H7 (cell line): ENCODE measurements around the gene PRR5. TPM values are rescaled to one million over a fixed set of nuclear protein-coding genes. Genes with fewer than 3 reads are reported as not detected.
"Not testable (repeated sequence)": the region's sequence is repeated elsewhere in the genome, so short reads cannot be mapped to it uniquely, and the experiment has no call there.

ENCODE experiments used
- DNase-seq: peaks from one replicate; pipeline ENCODE4 v3.0.0; 2012
- H3K27me3 ChIP-seq: 2 replicates; pipeline ENCODE4 v1.6.0; 2011; ENCODE audit warnings: mild to moderate bottlenecking, low read length; ENCODE audit not compliant: control insufficient read depth, insufficient read depth
- H3K36me3 ChIP-seq: replicated peaks from 2 replicates; pipeline ENCODE4 v1.5.1; 2011; ENCODE audit warnings: low read length; ENCODE audit not compliant: control insufficient read depth, insufficient read depth
- H3K4me3 ChIP-seq: 2 replicates; pipeline ENCODE4 v1.5.1; 2011; ENCODE audit warnings: low read depth, mild to moderate bottlenecking, control low read depth, low read length, moderate library complexity; ENCODE audit not compliant: insufficient read depth
- total RNA-seq: library from RNA; depleted of rRNA; stranded (reverse); fragments of >200 nt; shearing (Covaris generic); gene quantifications from 2 replicates; pipeline ENCODE4 v1.2.3, GENCODE V29; 2014

Gene PRR5
- total RNA-seq, 1 experiment from 2014 or later, result 8.4 TPM

DNA sequence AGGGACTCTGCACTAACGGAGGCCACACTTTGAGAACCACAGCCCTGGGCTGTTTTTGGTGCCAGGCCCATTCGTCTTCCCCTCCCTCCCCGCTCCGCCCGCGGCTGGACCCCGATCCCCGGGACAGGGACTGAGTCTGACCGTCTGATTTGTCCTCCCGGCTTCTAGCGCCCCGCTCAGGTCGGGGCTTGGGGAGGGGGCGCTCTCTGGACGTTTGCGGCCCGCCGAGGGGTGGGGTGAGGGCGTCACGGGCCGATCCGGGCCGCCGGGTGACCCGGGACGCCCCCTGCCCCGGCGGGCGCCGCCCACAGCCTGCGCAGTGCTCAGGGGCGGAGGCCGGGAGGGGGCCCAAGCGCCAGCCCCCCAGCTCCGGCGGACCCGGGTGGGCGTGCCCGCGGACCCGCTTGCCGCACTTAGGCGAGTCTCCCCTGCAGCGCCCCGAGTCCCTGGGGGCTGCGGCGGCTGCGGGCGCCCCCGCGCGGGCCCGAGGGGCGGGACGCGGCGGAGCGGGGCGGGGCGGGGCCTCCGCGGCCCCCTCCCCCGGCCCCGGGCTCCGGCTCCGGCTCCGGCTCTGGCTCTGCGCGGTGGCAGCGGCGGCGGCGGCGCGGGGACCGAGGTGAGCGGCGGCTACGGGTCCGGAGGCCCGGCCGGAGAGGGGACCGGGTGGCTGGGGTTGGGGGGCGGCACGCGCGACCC is 33.7 kb upstream of the PRR5 start:
- H3K27me3 ChIP-seq, result peaks cover 14% of the 10 kb centered on the region

DNA sequence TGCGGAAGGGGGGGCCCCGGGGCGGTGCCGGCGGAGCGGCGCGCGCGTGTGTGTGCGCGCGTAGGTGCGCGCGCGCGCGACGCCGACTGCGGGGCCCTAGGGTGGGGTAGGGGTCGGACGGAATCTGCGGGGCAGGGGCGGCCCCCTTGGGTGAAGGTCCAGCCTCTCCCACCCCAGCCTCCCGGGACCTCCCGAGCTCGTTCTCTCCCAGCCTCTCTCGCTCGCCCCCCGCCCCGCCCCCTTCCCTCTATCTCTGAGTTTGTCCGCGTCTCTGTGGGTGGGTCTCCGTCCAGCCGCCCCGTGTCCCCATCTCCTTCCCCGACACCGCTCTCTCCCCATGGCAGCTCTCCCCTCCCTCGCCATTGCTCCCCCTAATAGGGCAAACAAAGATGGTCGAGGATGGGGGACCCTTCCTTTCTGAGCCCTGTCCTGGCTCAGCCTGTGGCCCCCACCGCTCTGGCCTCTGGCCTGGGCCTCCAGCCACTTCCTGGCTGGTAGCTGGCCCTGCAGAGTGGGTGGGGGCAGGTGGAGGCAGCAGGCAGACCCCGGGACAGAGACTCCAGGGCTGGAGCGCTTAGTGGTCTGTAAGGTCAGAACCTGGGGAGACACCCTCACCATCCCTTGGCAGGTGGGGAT is 33.0 kb upstream of the PRR5 start:
- no peaks in the 10 kb centered on the region for H3K36me3 ChIP-seq
- H3K4me3 ChIP-seq, result peak overlapping the region; percentile 52
- peaks cover 14% of the 10 kb centered on the region for H3K27me3 ChIP-seq
- DNase-seq, result peak; percentile 64

More for the DNA sequence above, 33.7 kb upstream of the PRR5 start:
- peak; percentile 96 for DNase-seq
- Histone ChIP-seq H3K4me3 (peak overlapping the region; percentile 52), H3K36me3 (no peaks in the 10 kb centered on the region)

DNA sequence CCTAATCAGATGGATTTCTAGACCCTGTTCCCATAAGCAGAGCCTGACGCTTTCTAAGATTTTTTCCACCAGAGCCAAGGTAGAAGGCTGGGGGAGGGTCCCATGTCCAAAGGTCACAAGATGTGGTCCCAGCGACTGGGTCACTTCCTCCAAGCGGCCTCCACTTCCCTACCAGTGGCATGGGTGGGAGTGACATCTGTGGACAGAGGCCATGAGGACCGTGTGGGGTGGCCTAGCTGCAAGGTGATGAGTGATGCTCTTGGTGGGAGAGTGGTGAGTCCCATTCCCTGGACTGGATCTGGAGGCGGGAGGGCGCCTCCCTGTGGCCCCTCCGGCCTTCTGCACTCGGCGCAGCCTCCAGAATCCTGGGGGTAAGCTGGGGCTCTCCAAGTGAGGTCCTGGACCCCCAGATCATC is 32.4 kb upstream of the PRR5 start:
- peak overlapping the region; percentile 52; the same call in 1 of the 2 replicates for H3K4me3 ChIP-seq
- peak; percentile 89 for DNase-seq
- no peaks in the 10 kb centered on the region for H3K36me3 ChIP-seq
- H3K27me3 ChIP-seq, result peaks cover 14% of the 10 kb centered on the region

DNA sequence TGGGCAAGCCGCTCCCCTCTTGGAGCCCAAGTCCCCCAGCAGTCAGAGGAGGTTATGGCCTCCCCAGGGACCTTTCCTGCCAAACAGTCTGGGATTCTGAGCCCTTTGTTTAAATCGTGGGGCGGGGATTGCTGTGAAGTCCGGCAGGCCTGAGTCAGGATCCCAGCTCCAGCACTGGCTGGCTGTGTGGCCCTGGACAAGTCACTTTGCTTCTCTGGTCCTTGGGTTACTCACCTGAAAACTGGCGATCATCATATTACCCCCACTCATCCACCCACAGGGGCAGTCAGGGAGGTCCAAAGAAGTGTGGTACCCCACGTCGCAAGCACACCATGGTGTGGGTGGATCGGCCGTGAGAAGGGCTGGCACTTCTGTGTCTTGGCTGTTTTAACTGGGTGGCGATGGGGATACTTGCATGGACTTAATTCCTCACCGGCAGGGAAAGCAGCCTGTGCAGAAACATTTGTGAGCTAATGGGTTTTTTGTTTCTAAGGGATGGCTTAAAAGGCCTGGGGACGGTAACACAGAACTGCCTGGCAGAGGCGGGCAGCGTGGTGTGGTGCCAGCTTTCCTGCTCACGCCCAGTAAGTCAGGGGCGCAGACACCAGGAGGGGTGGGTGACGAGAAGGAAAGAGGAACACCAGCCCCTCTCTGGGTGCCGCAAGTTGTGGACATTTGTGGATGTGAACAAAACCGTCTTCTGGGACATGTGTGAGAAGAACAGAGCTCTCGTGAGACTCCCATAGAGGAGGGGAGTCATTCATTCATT is 31.6 kb upstream of the PRR5 start:
- Histone ChIP-seq H3K4me3 (no peak overlapping the region), H3K27me3 (peaks cover 14% of the 10 kb centered on the region), H3K36me3 (no peaks in the 10 kb centered on the region)
- DNase-seq, result peak; percentile 6

DNA sequence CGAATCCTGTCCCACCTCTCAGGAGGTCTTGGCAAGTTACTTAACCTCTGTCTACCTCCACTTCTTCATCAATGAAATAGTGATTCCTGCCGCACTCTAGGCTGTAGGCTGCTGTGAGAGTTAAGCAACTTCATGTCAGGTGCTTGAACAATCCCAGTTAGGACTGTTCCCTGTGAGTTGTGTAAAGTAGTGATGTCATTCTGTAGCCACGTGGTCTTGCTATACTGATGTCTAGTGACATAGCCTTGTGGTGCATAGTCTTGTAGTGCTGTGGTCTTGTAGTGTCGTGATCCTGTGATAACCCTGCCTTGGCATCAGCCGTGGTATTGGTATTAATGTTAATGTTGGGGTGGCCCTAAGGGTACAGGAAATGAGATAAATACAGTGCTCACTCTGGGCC is 30.3 kb upstream of the PRR5 start:
- no peak overlapping the region for H3K4me3 ChIP-seq
- DNase-seq, result peak; percentile 3
- no peaks in the 10 kb centered on the region for H3K36me3 ChIP-seq
- peaks cover 14% of the 10 kb centered on the region for H3K27me3 ChIP-seq

DNA sequence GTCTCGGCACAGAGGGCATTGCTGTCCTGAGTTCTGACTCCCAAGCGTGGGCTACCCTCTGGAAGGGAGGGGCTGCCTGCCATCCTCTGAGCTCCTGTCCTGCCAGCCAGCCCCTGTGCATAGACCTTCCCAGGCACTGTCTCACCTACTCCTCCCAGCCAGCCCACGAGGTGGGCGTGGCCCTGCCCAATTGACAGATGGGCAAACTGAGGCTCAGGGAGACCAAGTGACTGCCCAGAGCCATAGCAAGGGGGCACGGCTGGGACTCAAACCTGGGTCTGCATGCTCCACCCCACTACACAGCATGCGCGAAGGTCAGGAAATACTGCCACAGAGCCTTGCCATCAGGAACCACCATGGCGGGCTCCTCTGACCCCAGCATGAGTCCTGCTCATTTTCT is 29.4 kb upstream of the PRR5 start:
- Histone ChIP-seq H3K36me3 (no peaks in the 10 kb centered on the region), H3K4me3 (no peak overlapping the region)

DNA sequence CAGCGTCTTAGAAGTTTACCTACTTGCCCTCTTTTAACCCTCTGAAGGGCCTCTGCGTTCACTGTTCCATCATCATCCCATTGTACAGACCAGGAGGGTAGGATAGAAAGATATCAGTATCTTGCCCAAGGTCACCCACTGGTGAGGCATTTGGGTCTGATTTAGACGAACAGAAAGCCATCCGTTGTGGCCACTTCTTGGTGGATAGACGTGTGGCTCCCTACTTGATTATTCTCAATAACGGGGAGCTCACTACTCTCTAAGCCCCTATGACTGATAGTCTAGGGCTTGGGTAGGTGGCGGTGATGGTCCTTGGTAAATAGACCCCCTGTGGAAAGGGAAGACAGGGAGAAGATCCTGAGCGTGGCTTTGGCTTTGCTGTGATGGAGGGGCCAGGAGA is 28.6 kb upstream of the PRR5 start:
- Histone ChIP-seq H3K4me3 (no peak overlapping the region), H3K36me3 (no peaks in the 10 kb centered on the region), H3K27me3 (peaks cover 8% of the 10 kb centered on the region)
- DNase-seq, result no peak

More for the DNA sequence above, 29.4 kb upstream of the PRR5 start:
- H3K27me3 ChIP-seq, result peaks cover 11% of the 10 kb centered on the region
- DNase-seq, result peak; percentile 9

DNA sequence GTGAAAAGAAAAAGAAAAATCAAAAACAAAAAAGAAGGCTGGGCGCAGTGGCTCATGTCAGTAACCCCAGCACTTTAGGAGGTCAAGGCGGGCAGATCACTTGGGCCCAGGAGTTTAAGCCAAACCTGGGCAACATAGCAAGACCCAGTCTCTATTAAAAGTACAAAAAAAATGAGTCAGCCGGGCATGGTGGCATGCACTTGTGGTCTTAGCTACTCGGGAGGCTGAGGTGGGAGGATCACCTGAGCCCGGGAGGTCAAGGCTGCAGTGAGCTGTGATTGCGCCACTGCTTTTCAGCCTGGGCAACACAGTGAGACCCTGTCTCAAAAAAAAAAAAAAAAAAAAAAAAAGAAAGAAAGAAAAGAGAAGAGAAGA is 26.0 kb upstream of the PRR5 start:
- H3K36me3 ChIP-seq, H3K4me3 ChIP-seq, H3K27me3 ChIP-seq, DNase-seq: not testable (repeated sequence)

DNA sequence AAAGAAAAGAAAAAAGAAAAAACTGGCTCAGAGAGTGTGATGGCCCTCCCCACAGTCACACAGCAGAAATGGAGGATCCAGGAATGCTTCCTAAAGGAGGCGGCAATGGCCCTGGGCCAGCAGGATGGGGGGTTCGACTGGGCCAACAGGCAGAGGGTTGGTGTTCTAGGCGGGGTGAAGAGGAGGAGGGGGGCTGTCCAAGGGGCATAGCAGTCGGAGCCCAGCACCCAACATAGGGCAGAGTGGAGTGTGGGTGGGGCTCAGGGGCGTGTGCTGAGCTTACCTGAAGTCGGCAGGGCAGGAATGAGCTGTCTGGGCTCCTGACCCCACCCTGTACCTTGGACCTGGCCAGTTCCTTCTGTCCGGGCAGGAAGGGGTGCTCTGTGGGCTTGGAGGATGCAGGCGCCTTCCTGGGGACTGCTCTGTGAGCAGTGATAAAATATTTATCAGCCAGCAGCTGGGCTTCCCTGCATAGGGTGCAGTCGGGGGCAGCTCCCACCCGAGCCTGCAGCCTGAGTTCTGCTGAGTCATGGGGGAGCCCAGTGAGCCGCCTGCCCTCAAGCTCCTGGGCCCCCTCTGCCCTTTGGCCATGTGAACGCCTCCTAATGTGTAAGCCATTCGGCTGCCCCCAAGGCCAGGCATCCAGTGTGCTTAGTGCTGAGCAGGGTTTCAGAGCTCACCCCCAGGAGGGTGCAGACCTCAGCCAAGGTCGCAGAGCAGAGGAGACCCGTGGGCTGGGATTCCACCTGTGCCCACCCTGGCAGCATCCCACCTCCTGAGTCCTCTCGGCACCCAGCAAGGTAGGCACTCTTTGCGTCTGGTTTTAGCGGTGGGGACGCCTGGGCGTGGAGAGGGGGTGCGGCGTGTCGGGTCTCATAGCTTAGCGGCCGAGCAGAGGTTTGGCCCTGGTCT is 25.3 kb upstream of the PRR5 start:
- DNase-seq, result peak; percentile 68
- no peaks in the 10 kb centered on the region for H3K27me3 ChIP-seq
- no peak overlapping the region for H3K4me3 ChIP-seq
- H3K36me3 ChIP-seq, result no peaks in the 10 kb centered on the region

DNA sequence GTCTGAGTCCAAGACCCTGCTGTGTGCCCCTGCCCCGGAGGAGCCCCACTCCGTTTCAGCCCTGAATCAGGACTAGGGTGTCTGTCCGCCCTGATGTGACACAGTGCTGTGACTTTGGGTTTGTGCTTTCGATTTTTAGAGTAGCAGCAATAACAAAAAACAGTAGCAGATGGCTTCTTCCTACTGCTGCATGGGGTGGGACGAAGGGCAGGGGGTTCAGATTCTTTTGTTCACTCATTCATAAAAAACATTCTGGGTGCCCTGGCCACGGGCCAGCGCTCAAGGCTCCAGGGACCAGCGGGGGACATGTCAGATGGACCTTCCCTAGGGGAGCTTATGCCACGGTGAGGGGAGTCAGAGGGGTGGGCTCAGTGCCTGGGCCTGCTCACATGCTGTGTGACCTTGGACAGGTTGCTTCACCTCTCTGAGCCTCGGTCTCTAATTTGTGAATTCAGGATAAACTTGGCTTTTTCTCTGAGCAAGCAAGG is 24.6 kb upstream of the PRR5 start:
- DNase-seq, result no peak
- Histone ChIP-seq H3K27me3 (no peaks in the 10 kb centered on the region), H3K36me3 (no peaks in the 10 kb centered on the region), H3K4me3 (no peak overlapping the region)

DNA sequence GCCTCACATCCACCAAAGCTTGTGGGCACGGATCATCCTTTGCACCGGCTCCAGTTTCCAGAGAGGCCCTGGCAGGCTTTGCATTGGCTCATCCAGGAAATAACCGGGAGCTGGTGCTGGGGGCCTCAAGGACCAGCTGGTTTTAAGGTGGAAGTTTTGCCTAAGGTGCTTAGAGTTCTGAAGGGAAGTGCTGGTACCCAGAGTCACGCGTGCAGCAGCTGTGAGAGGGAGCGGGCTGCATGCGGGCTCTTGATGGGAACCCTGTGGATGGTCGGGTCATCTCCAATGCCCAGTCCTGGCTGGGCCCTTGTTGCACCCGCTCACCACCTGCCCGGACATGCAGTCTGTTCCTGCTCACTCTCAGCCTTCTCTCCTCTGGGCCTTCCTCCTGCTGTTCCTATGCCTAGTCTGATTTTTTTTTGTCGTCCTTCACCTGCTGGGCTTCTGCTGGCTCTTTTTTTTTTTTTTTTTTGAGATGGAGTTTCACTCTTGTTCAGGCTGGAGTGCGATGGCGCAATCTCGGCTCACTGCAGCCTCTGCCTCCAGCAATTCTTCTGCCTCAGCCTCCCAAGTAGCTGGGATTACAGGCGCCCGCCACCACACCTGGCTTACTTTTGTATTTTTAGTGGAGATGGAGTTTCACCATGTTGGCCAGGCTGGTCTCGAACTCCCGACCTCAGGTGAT is 24.0 kb upstream of the PRR5 start:
- Histone ChIP-seq H3K4me3 (no peak overlapping the region), H3K27me3 (no peaks in the 10 kb centered on the region)
- DNase-seq, result no peak

DNA sequence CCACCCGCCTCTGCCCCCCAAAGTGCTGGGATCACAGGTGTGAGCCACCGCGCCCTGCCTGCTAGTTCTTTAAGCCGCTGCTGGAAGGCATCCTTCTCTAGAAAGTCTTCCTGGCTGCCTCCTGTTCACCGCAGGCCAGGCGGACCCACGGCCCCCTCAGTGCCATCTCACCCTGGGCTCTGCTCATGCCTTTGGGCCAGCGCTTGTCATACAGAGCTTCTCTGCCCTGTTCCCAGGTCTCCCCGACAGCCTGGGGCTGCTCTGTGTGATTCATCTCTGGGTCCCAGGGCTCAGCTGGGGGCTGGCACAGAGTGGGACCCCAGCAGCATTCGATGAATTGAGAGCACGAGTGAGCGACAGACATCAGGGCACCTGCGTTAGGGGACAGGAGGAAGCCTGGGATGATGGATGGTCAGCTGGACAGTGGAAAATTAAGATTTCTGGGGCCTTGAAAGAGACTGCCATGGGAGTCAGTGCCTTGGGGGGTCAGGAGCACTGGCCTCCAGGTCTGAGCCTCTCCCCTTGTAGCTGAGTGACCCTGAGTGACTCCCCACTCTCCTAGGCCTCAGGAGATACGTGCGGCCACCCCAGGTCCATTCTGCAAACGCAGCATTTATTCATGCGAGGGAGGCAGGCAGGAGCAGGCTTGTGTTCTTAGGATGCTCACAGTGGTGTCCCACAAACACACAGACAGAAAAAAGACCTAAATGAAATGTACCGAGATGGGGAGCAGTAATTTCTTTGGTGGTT is 23.3 kb upstream of the PRR5 start:
- Histone ChIP-seq H3K4me3 (no peak overlapping the region), H3K27me3 (no peaks in the 10 kb centered on the region), H3K36me3 (no peaks in the 10 kb centered on the region)
- DNase-seq, result no peak

More for the DNA sequence above, 24.0 kb upstream of the PRR5 start:
- H3K36me3 ChIP-seq, result no peaks in the 10 kb centered on the region

DNA sequence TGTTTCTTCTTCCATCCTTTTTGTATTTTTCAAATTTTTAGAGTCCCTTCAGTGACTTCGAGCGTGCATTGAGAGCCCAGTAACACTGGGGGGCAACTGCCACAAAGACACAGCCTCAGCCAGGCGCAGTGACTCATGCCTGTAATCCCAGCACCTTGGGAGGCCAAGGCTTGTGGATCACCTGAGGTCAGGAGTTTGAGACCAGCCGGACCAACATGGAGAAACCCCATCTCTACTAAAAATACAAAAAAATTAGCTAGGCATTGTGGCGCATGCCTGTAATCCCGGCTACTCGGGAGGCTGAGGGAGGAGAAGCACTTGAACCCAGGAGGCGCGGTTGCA is 22.7 kb upstream of the PRR5 start:
- DNase-seq, H3K36me3 ChIP-seq, H3K4me3 ChIP-seq, H3K27me3 ChIP-seq: not testable (repeated sequence)
